Neural progenitor cell (in vitro differentiated cells): ENCODE measurements around the gene MTNR1A. TPM values are rescaled to one million over a fixed set of nuclear protein-coding genes. Genes with fewer than 3 reads are reported as not detected.

Experiments used
- DNase-seq: peaks from one replicate; pipeline ENCODE4 v3.0.0-alpha.2; 2016; ENCODE audit warnings: low spot score
- H2AFZ ChIP-seq: fragments of 200-600 bp; sonication (generic); replicated peaks from 2 replicates; pipeline ENCODE4 v1.6.1; 2016; ENCODE audit warnings: antibody characterized with exemption
- H3F3A ChIP-seq: fragments of 200-600 bp; sonication (generic); 2 replicates; pipeline ENCODE4 v1.6.1; 2016; ENCODE audit warnings: antibody characterized with exemption, low read depth
- H3K27ac ChIP-seq: fragments of 200-600 bp; sonication (generic); 2 replicates; pipeline ENCODE4 v1.5.1; 2016; ENCODE audit warnings: mild to moderate bottlenecking
- H3K27me3 ChIP-seq: fragments of 200-600 bp; sonication (generic); 2 replicates; pipeline ENCODE4 v1.6.1; 2016; ENCODE audit warnings: mild to moderate bottlenecking, moderate library complexity
- H3K36me3 ChIP-seq: fragments of 200-600 bp; sonication (generic); 2 replicates; pipeline ENCODE4 v1.5.1; 2016
- H3K4me1 ChIP-seq: fragments of 200-600 bp; sonication (generic); 2 replicates; pipeline ENCODE4 v1.6.1; 2016; ENCODE audit warnings: mixed run types
- H3K4me2 ChIP-seq: fragments of 200-600 bp; sonication (generic); 2 replicates; pipeline ENCODE4 v1.6.1; 2016
- H3K4me3 ChIP-seq: fragments of 200-600 bp; sonication (generic); 2 replicates; pipeline ENCODE4 v1.5.1; 2016
- H3K79me2 ChIP-seq: fragments of 200-600 bp; sonication (generic); 2 replicates; pipeline ENCODE4 v1.6.1; 2016; ENCODE audit warnings: low read depth
- H3K9ac ChIP-seq: fragments of 200-600 bp; sonication (generic); 2 replicates; pipeline ENCODE4 v1.6.1; 2016
- H3K9me3 ChIP-seq: fragments of 200-600 bp; sonication (generic); 2 replicates; pipeline ENCODE4 v1.5.1; 2016; ENCODE audit warnings: low read depth
- H4K20me1 ChIP-seq: fragments of 200-600 bp; sonication (generic); 2 replicates; pipeline ENCODE4 v1.6.1; 2016; ENCODE audit warnings: low read depth
- H3K27ac Mint-ChIP-seq: 3 replicates; pipeline ENCODE4 v1.8.0; 2021; ENCODE audit warnings: mixed read lengths
- H3K27me3 Mint-ChIP-seq: 2 replicates; pipeline ENCODE4 v1.8.0; 2022; ENCODE audit warnings: low read depth, mild to moderate bottlenecking, inconsistent platforms, moderate library complexity, mixed read lengths; ENCODE audit not compliant: insufficient read depth
- H3K36me3 Mint-ChIP-seq: 3 replicates; pipeline ENCODE4 v1.8.0; 2021; ENCODE audit warnings: mixed read lengths
- H3K4me1 Mint-ChIP-seq: 3 replicates; pipeline ENCODE4 v1.8.0; 2021; ENCODE audit warnings: mixed read lengths
- H3K4me3 Mint-ChIP-seq: 3 replicates; pipeline ENCODE4 v1.8.0; 2021; ENCODE audit warnings: mild to moderate bottlenecking, moderate library complexity, mixed read lengths
- H3K9me3 Mint-ChIP-seq: 3 replicates; pipeline ENCODE4 v1.8.0; 2020; ENCODE audit warnings: mixed read lengths
- EZH2 ChIP-seq: fragments of 200-600 bp; sonication (generic); IDR thresholded peaks from 2 replicates; pipeline ENCODE4 v1.6.1; 2017; ENCODE audit warnings: antibody characterized with exemption, mild to moderate bottlenecking, moderate library complexity
- EZH2phosphoT487 ChIP-seq: fragments of 200-600 bp; sonication (generic); IDR thresholded peaks from 2 replicates; pipeline ENCODE4 v1.6.1; 2017; ENCODE audit warnings: antibody characterized with exemption
- total RNA-seq: library from RNA; depleted of rRNA; stranded (reverse); fragments of >200 nt; gene quantifications from 2 replicates; pipeline ENCODE4 v1.2.3, GENCODE V29; 2015; ENCODE audit warnings: low replicate concordance
- TF ChIP-seq, protein P1 (sequence below): fragments of 200-600 bp; sonication (generic); IDR thresholded peaks from 2 replicates; pipeline ENCODE4 v1.5.1; 2017; ENCODE audit warnings: antibody characterized with exemption, mild to moderate bottlenecking

The MTNR1A gene
- total RNA-seq, 1 donor from 2014 or later, result 0.43 TPM

DNA sequence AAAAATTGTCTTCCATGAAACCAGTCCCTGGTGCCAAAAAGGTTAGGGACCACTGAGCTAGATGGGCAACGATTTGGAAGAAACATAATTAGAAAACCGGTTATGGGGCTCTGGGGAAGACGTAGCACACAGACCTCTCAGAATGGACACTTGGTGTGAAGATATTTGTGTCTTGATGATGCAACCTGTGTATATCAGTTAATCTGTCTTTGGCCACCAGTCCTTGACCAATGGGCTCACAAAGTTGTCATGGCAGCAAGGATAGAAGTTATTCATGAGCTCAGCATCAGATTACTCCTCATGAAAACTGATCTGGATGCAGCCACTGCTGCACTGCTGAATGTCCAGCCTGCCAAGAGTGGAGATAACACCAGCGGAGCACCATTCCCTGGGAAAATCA is 13.6 kb downstream of the MTNR1A start:
- peaks cover 10% of the 10 kb centered on the region for H3K9me3 Mint-ChIP-seq
- no peak overlapping the region for H3K4me2 ChIP-seq
- no peaks in the 10 kb centered on the region for H4K20me1 ChIP-seq
- TF ChIP-seq, protein P1, sequence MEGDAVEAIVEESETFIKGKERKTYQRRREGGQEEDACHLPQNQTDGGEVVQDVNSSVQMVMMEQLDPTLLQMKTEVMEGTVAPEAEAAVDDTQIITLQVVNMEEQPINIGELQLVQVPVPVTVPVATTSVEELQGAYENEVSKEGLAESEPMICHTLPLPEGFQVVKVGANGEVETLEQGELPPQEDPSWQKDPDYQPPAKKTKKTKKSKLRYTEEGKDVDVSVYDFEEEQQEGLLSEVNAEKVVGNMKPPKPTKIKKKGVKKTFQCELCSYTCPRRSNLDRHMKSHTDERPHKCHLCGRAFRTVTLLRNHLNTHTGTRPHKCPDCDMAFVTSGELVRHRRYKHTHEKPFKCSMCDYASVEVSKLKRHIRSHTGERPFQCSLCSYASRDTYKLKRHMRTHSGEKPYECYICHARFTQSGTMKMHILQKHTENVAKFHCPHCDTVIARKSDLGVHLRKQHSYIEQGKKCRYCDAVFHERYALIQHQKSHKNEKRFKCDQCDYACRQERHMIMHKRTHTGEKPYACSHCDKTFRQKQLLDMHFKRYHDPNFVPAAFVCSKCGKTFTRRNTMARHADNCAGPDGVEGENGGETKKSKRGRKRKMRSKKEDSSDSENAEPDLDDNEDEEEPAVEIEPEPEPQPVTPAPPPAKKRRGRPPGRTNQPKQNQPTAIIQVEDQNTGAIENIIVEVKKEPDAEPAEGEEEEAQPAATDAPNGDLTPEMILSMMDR, result no peak
- TF ChIP-seq EZH2, result no peak
- TF ChIP-seq EZH2phosphoT487, result no peak
- H3K4me1 ChIP-seq, result no peaks in the 10 kb centered on the region
- no peaks in the 10 kb centered on the region for H3F3A ChIP-seq
- no peaks in the 10 kb centered on the region for H3K36me3 ChIP-seq
- H3K27me3 Mint-ChIP-seq, result peaks cover 7% of the 10 kb centered on the region
- H2AFZ ChIP-seq, result no peak overlapping the region
- H3K27ac ChIP-seq, result no peak overlapping the region
- H3K4me3 Mint-ChIP-seq, result no peak overlapping the region
- H3K79me2 ChIP-seq, result no peaks in the 10 kb centered on the region
- H3K27me3 ChIP-seq, result no peaks in the 10 kb centered on the region
- no peaks in the 10 kb centered on the region for H3K9me3 ChIP-seq
- no peaks in the 10 kb centered on the region for H3K36me3 Mint-ChIP-seq
- no peaks in the 10 kb centered on the region for H3K4me1 Mint-ChIP-seq
- no peak overlapping the region for H3K9ac ChIP-seq
- no peak overlapping the region for H3K4me3 ChIP-seq
- no peak for DNase-seq
- H3K27ac Mint-ChIP-seq, result peak overlapping the region; percentile 38

DNA sequence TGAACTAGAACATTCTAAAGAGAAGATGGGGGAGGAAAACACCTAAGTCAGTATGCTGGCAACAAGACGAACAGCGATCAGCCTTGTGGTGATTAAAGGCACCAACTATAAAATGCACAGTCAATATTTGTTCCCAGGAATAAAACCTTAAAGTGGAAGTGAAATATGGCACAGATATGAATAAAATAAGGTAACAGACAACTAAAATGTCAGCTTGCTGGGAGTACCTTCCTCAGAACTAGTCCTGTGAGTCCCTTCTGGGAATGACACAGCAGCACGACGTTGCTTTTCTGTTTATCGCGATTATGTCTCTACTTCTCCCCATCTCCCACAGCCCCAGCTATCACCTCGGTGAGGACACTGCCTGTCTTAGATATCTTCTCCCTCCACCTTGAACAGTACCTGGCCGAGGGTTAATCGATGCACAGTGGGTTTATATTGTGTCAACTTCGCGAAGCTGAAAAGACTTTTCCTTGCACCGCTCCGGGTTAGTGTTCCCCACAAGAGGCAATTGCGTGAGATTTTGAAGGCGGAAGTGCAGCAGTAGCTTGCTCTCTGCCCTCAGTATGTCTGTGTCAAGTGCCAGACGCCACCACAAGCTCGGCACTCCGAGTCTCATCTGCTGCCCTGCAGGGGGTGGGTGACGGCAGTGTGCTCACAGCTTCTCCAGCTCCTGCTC is 17.4 kb downstream of the MTNR1A start:
- H3K4me3 Mint-ChIP-seq, result no peak overlapping the region
- Histone ChIP-seq H3K79me2 (no peaks in the 10 kb centered on the region), H3K9ac (no peak overlapping the region), H4K20me1 (no peaks in the 10 kb centered on the region), H3K27me3 (no peaks in the 10 kb centered on the region), H3K9me3 (no peaks in the 10 kb centered on the region), H3K4me2 (no peak overlapping the region), H3K27ac (no peak overlapping the region), H2AFZ (no peak overlapping the region), H3F3A (no peaks in the 10 kb centered on the region), H3K4me3 (no peak overlapping the region), H3K36me3 (no peaks in the 10 kb centered on the region), H3K4me1 (no peaks in the 10 kb centered on the region)
- DNase-seq, result no peak
- no peaks in the 10 kb centered on the region for H3K4me1 Mint-ChIP-seq
- H3K36me3 Mint-ChIP-seq, result no peaks in the 10 kb centered on the region
- H3K27ac Mint-ChIP-seq, result no peak overlapping the region
- peaks cover 12% of the 10 kb centered on the region for H3K27me3 Mint-ChIP-seq
- peaks cover 4% of the 10 kb centered on the region for H3K9me3 Mint-ChIP-seq
- no peak for TF ChIP-seq EZH2
- no peak for TF ChIP-seq EZH2phosphoT487
- TF ChIP-seq, protein P1, result no peak

DNA sequence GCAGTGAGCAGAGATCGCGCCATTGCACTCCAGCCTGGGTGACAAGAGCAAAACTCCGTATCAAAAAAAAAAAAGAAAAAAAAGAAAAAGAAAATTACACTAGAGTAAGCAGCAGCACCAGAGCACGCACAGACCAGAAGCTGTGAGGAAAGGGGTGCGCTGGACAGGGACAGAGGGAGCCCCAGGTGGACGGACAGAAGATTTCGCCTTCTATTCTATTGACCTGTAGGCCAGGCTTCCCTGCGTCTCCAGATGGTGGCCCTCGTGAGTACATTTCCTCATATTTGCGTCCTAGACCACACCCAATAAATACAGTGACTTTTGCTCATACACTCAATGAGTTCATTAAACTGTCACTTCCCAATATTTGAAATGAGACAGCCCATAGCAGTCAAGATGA is 19.1 kb downstream of the MTNR1A start:
- Mint-ChIP-seq H3K9me3 (no peaks in the 10 kb centered on the region), H3K4me3 (no peak overlapping the region), H3K27ac (no peak overlapping the region), H3K4me1 (no peaks in the 10 kb centered on the region), H3K27me3 (peaks cover 5% of the 10 kb centered on the region), H3K36me3 (no peaks in the 10 kb centered on the region)
- H3K27me3 ChIP-seq, result no peaks in the 10 kb centered on the region
- TF ChIP-seq, protein P1, result peak; percentile 30
- no peak for TF ChIP-seq EZH2phosphoT487
- no peaks in the 10 kb centered on the region for H3F3A ChIP-seq
- no peaks in the 10 kb centered on the region for H3K36me3 ChIP-seq
- no peaks in the 10 kb centered on the region for H3K79me2 ChIP-seq
- no peaks in the 10 kb centered on the region for H3K4me1 ChIP-seq
- no peak overlapping the region for H3K4me2 ChIP-seq
- peak; percentile 18 for DNase-seq
- no peak overlapping the region for H2AFZ ChIP-seq
- H3K4me3 ChIP-seq, result no peak overlapping the region
- no peak overlapping the region for H3K27ac ChIP-seq
- H4K20me1 ChIP-seq, result no peaks in the 10 kb centered on the region
- H3K9me3 ChIP-seq, result no peaks in the 10 kb centered on the region
- H3K9ac ChIP-seq, result no peak overlapping the region
